SK-N-MC (cell line): ENCODE data around the gene ZMPSTE24.
"Not testable (repeated sequence)": the region's sequence is repeated elsewhere in the genome, so short reads cannot be mapped to it uniquely, and the experiment has no call there.

Source experiments
- DNase-seq: peaks from one replicate; pipeline ENCODE4 v3.0.0-alpha.2; 2011; ENCODE audit warnings: low read depth, low spot score
- H3K27ac ChIP-seq: fragments of 200-600 bp; sonication (generic); 2 replicates; pipeline ENCODE4 v1.5.1; 2016; ENCODE audit warnings: mixed run types
- H3K36me3 ChIP-seq: fragments of 200-600 bp; sonication (generic); 2 replicates; pipeline ENCODE4 v1.6.1; 2017; ENCODE audit warnings: antibody characterized with exemption, low read length, mixed read lengths; ENCODE audit not compliant: insufficient read depth
- H3K4me3 ChIP-seq: fragments of 200-600 bp; sonication (generic); 2 replicates; pipeline ENCODE4 v1.5.1; 2016
- H3K9ac ChIP-seq: fragments of 200-600 bp; sonication (generic); 2 replicates; pipeline ENCODE4 v1.8.0; 2017; ENCODE audit warnings: mixed run types, mixed read lengths; ENCODE audit not compliant: insufficient read length
- H3K9me3 ChIP-seq: fragments of 200-600 bp; sonication (generic); 2 replicates; pipeline ENCODE4 v1.6.1; 2017; ENCODE audit warnings: low read depth, mild to moderate bottlenecking, antibody characterized with exemption, low read length, moderate library complexity, mixed read lengths
- EZH2 ChIP-seq: fragments of 200-600 bp; sonication (generic); IDR thresholded peaks from one replicate; pipeline ENCODE4 v1.6.1; 2017; ENCODE audit warnings: antibody characterized with exemption
- FOXP2 ChIP-seq: optimal IDR thresholded peaks from 2 replicates; pipeline ENCODE3; 2011; ENCODE audit warnings: mild to moderate bottlenecking, moderate library complexity; ENCODE audit not compliant: insufficient read depth; ENCODE audit errors: extremely low read length, control extremely low read depth
- POLR2AphosphoS5 ChIP-seq: IDR thresholded peaks from 2 replicates; pipeline ENCODE4 v1.6.1; 2012; ENCODE audit warnings: mild to moderate bottlenecking, low read depth, low read length, borderline replicate concordance

ZMPSTE24 gene

DNA sequence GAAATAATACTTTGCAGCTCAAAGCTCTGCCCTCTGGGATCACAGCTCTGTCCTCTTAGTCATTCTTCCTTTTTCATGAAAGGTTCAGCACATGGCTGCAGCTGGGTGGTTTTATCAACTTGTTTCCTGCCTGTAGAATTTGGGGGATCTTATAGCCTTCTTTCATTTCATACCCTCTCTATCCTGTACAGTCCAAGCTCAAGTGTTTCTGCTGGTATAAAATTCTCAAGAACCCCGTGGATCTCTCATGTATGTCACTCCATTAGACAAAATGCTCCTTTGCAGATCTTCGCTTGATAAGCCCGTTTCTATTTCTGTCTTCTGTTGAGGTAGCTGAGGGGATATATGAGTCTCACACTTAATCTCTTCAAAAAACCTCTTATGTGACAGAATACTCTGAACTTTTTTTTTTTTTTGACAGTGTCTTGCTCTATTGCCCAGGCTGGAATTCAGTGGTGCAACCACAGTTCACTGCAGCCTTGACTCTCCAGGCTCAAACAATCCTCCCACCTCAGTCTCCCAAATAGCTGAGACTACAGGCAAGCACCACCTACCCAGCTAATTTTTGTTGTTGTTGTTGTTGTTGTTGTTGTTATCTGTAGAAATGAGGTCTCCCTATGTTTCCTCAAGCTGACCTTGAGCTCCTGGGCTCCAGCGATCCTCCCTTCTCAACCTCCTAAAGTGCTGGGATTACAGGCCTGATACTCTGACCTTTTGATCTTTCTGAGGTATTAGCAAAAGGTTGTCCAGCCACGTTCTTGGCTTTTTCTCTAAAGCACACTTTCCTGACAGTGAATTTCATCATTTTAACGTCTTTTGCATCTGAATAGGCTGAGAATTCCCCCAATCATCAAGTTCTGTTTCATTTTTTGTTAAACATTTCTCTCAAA lies 83.7 kb downstream of the ZMPSTE24 start:
- H3K9me3 ChIP-seq: no peaks in the 10 kb centered on the region
- no peak overlapping the region for H3K27ac ChIP-seq
- no peaks in the 10 kb centered on the region for H3K36me3 ChIP-seq
- no peak overlapping the region for H3K9ac ChIP-seq
- no peak overlapping the region for H3K4me3 ChIP-seq
- TF ChIP-seq FOXP2: no peak
- TF ChIP-seq EZH2: no peak
- no peak for TF ChIP-seq POLR2AphosphoS5
- DNase-seq: no peak

DNA sequence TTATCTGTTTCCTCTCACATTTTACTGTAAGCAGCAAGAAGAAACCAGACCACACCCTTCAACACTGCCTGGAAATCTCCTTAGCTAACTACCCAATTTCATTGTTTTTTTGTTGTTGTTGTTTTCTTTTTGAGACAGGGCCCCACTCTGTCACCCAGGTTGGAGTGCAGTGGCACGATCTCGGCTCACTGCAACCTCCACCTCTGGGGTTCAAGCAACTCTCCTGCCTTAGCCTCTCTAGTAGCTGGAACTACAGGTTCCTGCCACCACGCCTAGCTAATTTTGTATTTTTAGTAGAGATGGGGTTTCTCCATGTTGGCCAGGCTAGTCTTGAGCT lies 84.3 kb downstream of the ZMPSTE24 start:
- H3K36me3 ChIP-seq, H3K9ac ChIP-seq, H3K27ac ChIP-seq, H3K9me3 ChIP-seq, H3K4me3 ChIP-seq, DNase-seq: not testable (repeated sequence)
